ENCODE results near the gene ZNF792. TPM values are rescaled to one million over a fixed set of nuclear protein-coding genes. Genes with fewer than 3 reads are reported as not detected.

The ZNF792 gene
- total and polyA plus RNA-seq, 12 donors: 1.6 to 5.9 (median 3.6) TPM

DNA sequence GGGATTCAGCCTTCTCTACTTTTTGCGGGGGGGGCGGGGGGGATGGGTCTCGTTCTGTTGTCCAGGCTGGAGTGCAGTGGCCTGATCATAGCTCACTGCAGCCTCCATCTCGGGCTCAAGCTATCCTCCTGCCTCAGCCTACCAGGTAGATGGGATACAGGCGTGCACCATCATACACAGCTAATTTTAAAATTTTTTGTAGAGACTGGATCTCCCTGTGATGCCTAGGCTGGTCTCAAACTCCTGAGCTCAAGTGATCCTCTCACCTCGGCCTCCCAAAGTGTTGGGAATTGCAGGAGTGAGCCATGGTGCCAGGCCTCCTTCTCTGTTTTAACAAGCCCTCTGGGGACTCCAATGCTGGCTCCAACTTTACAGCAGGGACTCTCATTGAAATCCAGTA lies 569 bp upstream of the ZNF792 start:
- intact Hi-C loops (cut with DNase I): loop anchor here in 1 of 10 donors (5.0 kb wide), 2 partner anchors 37 to 127 kb away; partner anchors contain the start of gene ZNF30
- H3K27ac ChIP-seq: peak overlapping the region in 2 of 10 donors; percentile 81 to 93
- 57 to 58% methylated on average over 6 of the region's 6 CpGs for WGBS, 2 donors

DNA sequence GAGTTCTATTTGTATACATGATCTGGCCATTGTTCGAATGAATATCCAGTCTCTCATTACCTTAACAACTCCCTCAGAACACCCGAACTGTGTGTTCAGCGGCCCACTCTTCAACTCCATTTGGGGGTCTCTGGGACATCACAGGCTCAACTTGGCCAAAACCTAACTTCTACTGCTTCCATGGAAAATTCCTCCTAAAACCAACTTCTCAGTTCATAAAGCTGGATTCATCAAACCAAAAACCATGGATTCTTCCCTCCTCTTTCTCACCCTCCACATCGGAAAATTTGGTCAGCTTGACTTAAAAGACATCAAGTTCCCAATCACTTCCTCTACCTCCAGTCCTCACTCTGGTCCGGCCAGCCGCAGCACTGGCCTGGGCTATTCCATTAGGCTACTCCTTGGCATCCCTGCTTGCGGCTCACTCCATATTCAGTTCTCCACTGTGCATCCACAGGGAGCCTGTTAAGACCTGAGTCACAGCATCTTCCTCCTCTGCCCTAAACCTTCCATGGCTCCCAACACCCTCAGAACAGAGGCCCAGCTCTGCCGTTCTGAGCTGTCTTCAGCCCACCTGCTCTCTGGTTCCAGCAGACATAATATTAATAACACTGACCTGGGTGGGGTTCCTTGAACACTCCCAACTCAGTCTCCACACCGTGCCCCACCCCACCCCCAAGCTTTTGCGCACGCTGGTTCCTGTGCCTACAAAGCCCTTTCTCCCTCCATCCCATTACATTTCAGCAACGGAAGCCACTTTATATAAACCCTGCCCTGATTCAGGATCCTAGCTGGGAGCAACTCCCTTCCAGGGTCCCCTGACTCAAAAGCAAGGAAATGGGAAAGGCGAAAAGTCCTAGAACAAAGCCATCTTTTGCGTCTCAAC lies 1.1 kb downstream of the ZNF792 start:
- WGBS, 2 donors: 26 to 36% methylated on average over 14 of the region's 14 CpGs
- Histone ChIP-seq H3K9me3 (peaks cover 7 to 61% (median 37%) of the 10 kb centered on the region in 11 donors), H3K36me3 (peaks cover 16 to 42% (median 33%) of the 10 kb centered on the region in 9 donors), H3K27ac (peak overlapping the region; percentile 38 to 94 (median 89)), H3K27me3 (no peaks in the 10 kb centered on the region), H3K4me3 (peak overlapping the region; percentile 74 to 100 (median 93)), H3K4me1 (peaks cover 0 to 21% (median 17%) of the 10 kb centered on the region in 9 donors)
- ATAC-seq (peak; percentile 9 to 50 (median 29)), DNase-seq (peak in 1 of 2 donors; percentile 22)
- TF ChIP-seq, protein P1, sequence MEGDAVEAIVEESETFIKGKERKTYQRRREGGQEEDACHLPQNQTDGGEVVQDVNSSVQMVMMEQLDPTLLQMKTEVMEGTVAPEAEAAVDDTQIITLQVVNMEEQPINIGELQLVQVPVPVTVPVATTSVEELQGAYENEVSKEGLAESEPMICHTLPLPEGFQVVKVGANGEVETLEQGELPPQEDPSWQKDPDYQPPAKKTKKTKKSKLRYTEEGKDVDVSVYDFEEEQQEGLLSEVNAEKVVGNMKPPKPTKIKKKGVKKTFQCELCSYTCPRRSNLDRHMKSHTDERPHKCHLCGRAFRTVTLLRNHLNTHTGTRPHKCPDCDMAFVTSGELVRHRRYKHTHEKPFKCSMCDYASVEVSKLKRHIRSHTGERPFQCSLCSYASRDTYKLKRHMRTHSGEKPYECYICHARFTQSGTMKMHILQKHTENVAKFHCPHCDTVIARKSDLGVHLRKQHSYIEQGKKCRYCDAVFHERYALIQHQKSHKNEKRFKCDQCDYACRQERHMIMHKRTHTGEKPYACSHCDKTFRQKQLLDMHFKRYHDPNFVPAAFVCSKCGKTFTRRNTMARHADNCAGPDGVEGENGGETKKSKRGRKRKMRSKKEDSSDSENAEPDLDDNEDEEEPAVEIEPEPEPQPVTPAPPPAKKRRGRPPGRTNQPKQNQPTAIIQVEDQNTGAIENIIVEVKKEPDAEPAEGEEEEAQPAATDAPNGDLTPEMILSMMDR (IDR thresholded peaks at IDR 0.05): no peak
- intact Hi-C loops (cut with DNase I): loop anchor here in 1 of 10 donors (5.0 kb wide), 2 partner anchors 36 to 126 kb away; partner anchors contain the start of gene ZNF30

More for the DNA sequence above, 569 bp upstream of the ZNF792 start:
- no peaks in the 10 kb centered on the region for H3K27me3 ChIP-seq
- peak overlapping the region in 7 of 10 donors; percentile 74 to 100 (median 97) for H3K4me3 ChIP-seq
- peaks cover 0 to 47% (median 20%) of the 10 kb centered on the region in 11 donors for H3K9me3 ChIP-seq
- H3K36me3 ChIP-seq: peaks cover 5 to 26% (median 17%) of the 10 kb centered on the region in 9 donors
- TF ChIP-seq, protein P1 (IDR thresholded peaks at IDR 0.05): no peak
- H3K4me1 ChIP-seq: peaks cover 0 to 21% (median 17%) of the 10 kb centered on the region in 9 donors
- DNase-seq (no peak), ATAC-seq (no peak)

DNA sequence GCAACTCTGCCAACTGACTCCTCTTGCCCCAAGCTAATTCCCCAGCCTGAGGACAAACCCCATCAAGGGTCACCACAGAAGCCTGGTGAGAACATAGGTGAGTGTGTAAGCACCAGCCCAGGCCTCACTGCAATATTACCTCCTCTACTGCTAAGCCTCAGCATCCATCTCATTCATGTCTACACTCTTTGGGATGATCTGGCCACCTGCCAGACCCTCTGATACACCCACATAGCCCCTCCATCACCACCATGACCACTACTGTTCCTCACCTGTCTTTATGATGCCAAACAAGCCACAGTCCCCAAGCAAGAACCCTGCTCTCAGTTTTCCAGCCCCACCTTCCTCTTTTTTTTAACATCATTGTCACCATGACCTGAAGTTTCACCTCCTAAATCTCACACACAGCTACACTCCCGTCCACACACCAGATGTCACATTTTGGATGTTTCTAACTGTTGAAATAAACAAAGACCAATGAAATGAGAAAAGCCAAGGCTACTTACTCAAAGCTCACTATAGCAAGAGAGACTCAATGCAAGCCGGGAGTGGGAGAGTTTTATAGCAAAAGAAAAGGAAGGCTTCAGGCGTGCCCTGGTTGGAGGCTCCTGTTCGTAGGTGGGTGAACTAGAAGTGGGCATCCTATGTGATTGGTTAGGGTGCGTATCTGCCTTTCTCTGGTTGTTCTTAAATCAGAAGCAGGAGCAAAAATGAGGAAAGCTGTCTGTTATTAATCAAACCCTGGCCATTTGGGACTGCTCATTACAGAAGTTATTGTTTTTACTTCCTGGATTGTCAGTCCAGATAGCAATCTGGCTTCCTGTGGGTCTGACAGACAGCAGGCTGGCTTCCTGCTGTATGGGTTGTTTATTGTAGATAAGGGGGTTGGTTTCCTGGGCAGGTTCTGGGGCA lies 2.0 kb downstream of the ZNF792 start:
- H3K4me3 ChIP-seq: peak overlapping the region in 7 of 10 donors; percentile 15 to 100 (median 97)
- intact Hi-C loops (cut with DNase I): loop anchor here in 1 of 10 donors (5.0 kb wide), 2 partner anchors 35 to 125 kb away; partner anchors contain the start of gene ZNF30
- DNase-seq (peak in 1 of 2 donors; percentile 40), ATAC-seq (peak; percentile 30 to 78 (median 65))
- H3K4me1 ChIP-seq: peaks cover 0 to 21% (median 17%) of the 10 kb centered on the region in 9 donors
- H3K27me3 ChIP-seq: no peaks in the 10 kb centered on the region
- 66 to 68% methylated on average over 5 of the region's 5 CpGs for WGBS, 2 donors
- TF ChIP-seq, protein P1 (IDR thresholded peaks at IDR 0.05): no peak
- peak overlapping the region; percentile 35 to 93 (median 80) for H3K27ac ChIP-seq
- peaks cover 12 to 63% (median 46%) of the 10 kb centered on the region in 11 donors for H3K9me3 ChIP-seq
- H3K36me3 ChIP-seq: peaks cover 20 to 51% (median 42%) of the 10 kb centered on the region in 9 donors

Measured in heart right ventricle (tissue), 16 donors.